Neural cell (in vitro differentiated cells): ENCODE results near the gene GRAMD2A.

ENCODE experiments used
- CTCF ChIP-seq: fragments of 450-650 bp; IDR thresholded peaks from 2 replicates; pipeline ENCODE4 v1.5.1; 2014; ENCODE audit warnings: antibody characterized with exemption, mild to moderate bottlenecking, moderate library complexity; ENCODE audit not compliant: poor library complexity, severe bottlenecking
- EP300 ChIP-seq: fragments of 450-650 bp; conservative IDR thresholded peaks from 2 replicates; pipeline ENCODE4 v1.6.1; 2014; ENCODE audit warnings: antibody characterized with exemption, mild to moderate bottlenecking, moderate library complexity; ENCODE audit not compliant: poor library complexity, severe bottlenecking
- EZH2 ChIP-seq: fragments of 200-600, 300-800 bp; shearing (Covaris generic), sonication (generic); IDR thresholded peaks from 2 replicates; pipeline ENCODE4 v1.6.1; 2014; ENCODE audit warnings: antibody characterized with exemption, low read length, borderline replicate concordance, mild to moderate bottlenecking; ENCODE audit not compliant: insufficient read depth, poor library complexity, severe bottlenecking
- MXI1 ChIP-seq: fragments of 450-650 bp; conservative IDR thresholded peaks from 2 replicates; pipeline ENCODE4 v1.6.1; 2014; ENCODE audit warnings: antibody characterized with exemption, mild to moderate bottlenecking; ENCODE audit not compliant: poor library complexity, severe bottlenecking
- POLR2AphosphoS5 ChIP-seq: IDR thresholded peaks from 2 replicates; pipeline ENCODE4 v1.6.1; 2012
- RAD21 ChIP-seq: fragments of 450-650 bp; conservative IDR thresholded peaks from 2 replicates; pipeline ENCODE4 v1.6.1; 2014; ENCODE audit warnings: antibody characterized with exemption, mild to moderate bottlenecking, moderate library complexity
- REST ChIP-seq: IDR thresholded peaks from 2 replicates; pipeline ENCODE4 v1.6.1; 2012; ENCODE audit warnings: borderline replicate concordance
- SMC3 ChIP-seq: fragments of 450-650 bp; conservative IDR thresholded peaks from 2 replicates; pipeline ENCODE4 v1.6.1; 2014; ENCODE audit warnings: antibody characterized with exemption, mild to moderate bottlenecking, moderate library complexity; ENCODE audit not compliant: poor library complexity

- TF ChIP-seq CTCF = no peak
- TF ChIP-seq EZH2 = no peak
- TF ChIP-seq POLR2AphosphoS5 = no peak
- no peak for TF ChIP-seq REST
- TF ChIP-seq SMC3 = no peak
- TF ChIP-seq RAD21 = no peak
- TF ChIP-seq MXI1 = no peak
- TF ChIP-seq EP300 = no peak
These were observed 26.9 kb downstream of the GRAMD2A start for GRCh38 chr15:72170691-72171090.
